Left kidney (tissue), 2 donors: Measurements from ENCODE around the gene ASTL. TPM values are rescaled to one million over a fixed set of nuclear protein-coding genes. Genes with fewer than 3 reads are reported as not detected.

ENCODE experiments used
- DNase-seq: peaks from one replicate; pipeline ENCODE4 v3.0.0-alpha.2; 2013
- polyA plus RNA-seq: library from polyadenylated mRNA; unstranded; fragments of 120-200 nt; gene quantifications from one replicate; pipeline ENCODE4 v1.2.1, GENCODE V29; 2013; ENCODE audit not compliant: insufficient read length

ASTL gene
- polyA plus RNA-seq, 1 donor, result 0.18 TPM

- no peak for DNase-seq
These were observed 55.0 kb downstream of the ASTL start for GRCh38 chr2:96083064-96083939.

- no peak for DNase-seq
These were observed 55.9 kb downstream of the ASTL start for GRCh38 chr2:96082211-96083063.

- DNase-seq, result no peak
These were observed 57.3 kb downstream of the ASTL start for GRCh38 chr2:96081042-96081441.

- DNase-seq, result no peak
These were observed 63.0 kb downstream of the ASTL start for GRCh38 chr2:96075199-96075771.

GRCh38 chr2:96074156-96074555 lies 64.1 kb downstream of the ASTL start:
- no peak for DNase-seq

GRCh38 chr2:96073170-96073775 lies 65.0 kb downstream of the ASTL start:
- DNase-seq, result no peak

Other genes with a start within 250 kb of the ASTL start
- gene ANKRD36C, start 146.7 kb downstream of the ASTL start, polyA plus RNA-seq, result 31.4 TPM
- gene GPAT2, start 103.6 kb downstream of the ASTL start, polyA plus RNA-seq, result 3.8 TPM
- gene ADRA2B, start 21.9 kb downstream of the ASTL start, polyA plus RNA-seq, result 4.4 TPM
- gene DUSP2, start 6.9 kb upstream of the ASTL start, polyA plus RNA-seq, result 2.4 TPM
- 164 TPM for gene STARD7, start 70.3 kb upstream of the ASTL start, polyA plus RNA-seq
- gene TMEM127, start 127.5 kb upstream of the ASTL start, polyA plus RNA-seq, result 41.2 TPM
- 83.6 TPM for gene CIAO1, start 127.7 kb upstream of the ASTL start, polyA plus RNA-seq
- gene SNRNP200, start 167.0 kb upstream of the ASTL start, polyA plus RNA-seq, result 214 TPM
- 5.2 TPM for gene ITPRIPL1, start 186.8 kb upstream of the ASTL start, polyA plus RNA-seq
- gene NCAPH, start 197.3 kb upstream of the ASTL start, polyA plus RNA-seq, result 27.0 TPM